Epithelial cell of esophagus (primary cell): ENCODE measurements around the gene CCL3.

Experiments
- DNase-seq: peaks from one replicate; pipeline ENCODE4 v3.0.0; 2010; ENCODE audit warnings: low read depth
- H3K4me3 ChIP-seq: 2 replicates; pipeline ENCODE4 v1.5.1; 2011; ENCODE audit warnings: mild to moderate bottlenecking, low read length, control low read depth
- TF ChIP-seq, protein P1 (sequence below): IDR thresholded peaks from 2 replicates; pipeline ENCODE4 v1.5.1; 2011; ENCODE audit warnings: low read depth, mild to moderate bottlenecking, low read length, control low read depth, inconsistent platforms; ENCODE audit not compliant: insufficient read depth; ENCODE audit errors: missing control alignments

Gene CCL3

GRCh38 chr17:36131931-36132330 lies 42.0 kb upstream of the CCL3 start:
- TF ChIP-seq, protein P1, sequence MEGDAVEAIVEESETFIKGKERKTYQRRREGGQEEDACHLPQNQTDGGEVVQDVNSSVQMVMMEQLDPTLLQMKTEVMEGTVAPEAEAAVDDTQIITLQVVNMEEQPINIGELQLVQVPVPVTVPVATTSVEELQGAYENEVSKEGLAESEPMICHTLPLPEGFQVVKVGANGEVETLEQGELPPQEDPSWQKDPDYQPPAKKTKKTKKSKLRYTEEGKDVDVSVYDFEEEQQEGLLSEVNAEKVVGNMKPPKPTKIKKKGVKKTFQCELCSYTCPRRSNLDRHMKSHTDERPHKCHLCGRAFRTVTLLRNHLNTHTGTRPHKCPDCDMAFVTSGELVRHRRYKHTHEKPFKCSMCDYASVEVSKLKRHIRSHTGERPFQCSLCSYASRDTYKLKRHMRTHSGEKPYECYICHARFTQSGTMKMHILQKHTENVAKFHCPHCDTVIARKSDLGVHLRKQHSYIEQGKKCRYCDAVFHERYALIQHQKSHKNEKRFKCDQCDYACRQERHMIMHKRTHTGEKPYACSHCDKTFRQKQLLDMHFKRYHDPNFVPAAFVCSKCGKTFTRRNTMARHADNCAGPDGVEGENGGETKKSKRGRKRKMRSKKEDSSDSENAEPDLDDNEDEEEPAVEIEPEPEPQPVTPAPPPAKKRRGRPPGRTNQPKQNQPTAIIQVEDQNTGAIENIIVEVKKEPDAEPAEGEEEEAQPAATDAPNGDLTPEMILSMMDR: no peak
- DNase-seq: no peak
- H3K4me3 ChIP-seq: no peak overlapping the region

- no peak overlapping the region for H3K4me3 ChIP-seq
- no peak for DNase-seq
- TF ChIP-seq, protein P1: no peak
Observed at GRCh38 chr17:36131421-36131820, 41.5 kb upstream of the CCL3 start.

GRCh38 chr17:36130346-36130745 lies 40.4 kb upstream of the CCL3 start:
- DNase-seq: no peak
- no peak overlapping the region for H3K4me3 ChIP-seq
- TF ChIP-seq, protein P1: no peak

DNA sequence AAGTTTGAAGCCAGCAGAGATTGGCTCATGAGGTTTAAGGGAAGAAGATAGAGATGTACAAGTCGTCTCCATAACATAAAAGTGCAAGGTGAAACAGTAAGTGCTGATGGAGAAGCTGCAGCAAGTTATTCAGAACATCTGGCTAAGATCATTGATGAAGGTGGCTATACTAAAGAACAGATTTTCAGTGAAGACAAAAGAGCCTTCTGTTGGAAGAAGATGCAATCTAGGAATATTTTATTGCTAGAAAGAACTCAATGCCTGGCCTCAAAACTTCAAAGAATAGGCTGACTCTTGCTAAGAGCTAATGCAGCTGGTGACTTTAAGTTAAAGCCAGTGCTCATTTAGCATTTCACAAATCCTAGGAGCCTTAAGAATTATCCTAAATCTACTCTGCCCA lies 39.7 kb upstream of the CCL3 start:
- DNase-seq: no peak
- TF ChIP-seq, protein P1: no peak
- no peak overlapping the region for H3K4me3 ChIP-seq

- DNase-seq: no peak
- TF ChIP-seq, protein P1: no peak
- H3K4me3 ChIP-seq: no peak overlapping the region
Observed at GRCh38 chr17:36128411-36128978, 38.6 kb upstream of the CCL3 start.

- DNase-seq: no peak
- no peak overlapping the region for H3K4me3 ChIP-seq
- TF ChIP-seq, protein P1: no peak
Observed at GRCh38 chr17:36127911-36128310, 38.0 kb upstream of the CCL3 start.

GRCh38 chr17:36127199-36127893 lies 37.4 kb upstream of the CCL3 start:
- H3K4me3 ChIP-seq: no peak overlapping the region
- TF ChIP-seq, protein P1: no peak

More at GRCh38 chr17:36127199-36127893, 37.4 kb upstream of the CCL3 start:
- no peak for DNase-seq
